GM12891 (cell line): ENCODE results near the gene PXDC1.

ENCODE experiments used
- PAX5 ChIP-seq: IDR thresholded peaks from 2 replicates; pipeline ENCODE4 v1.6.1; 2011; ENCODE audit warnings: low read length, moderate library complexity, mild to moderate bottlenecking; ENCODE audit not compliant: insufficient read depth, severe bottlenecking
- POLR2A ChIP-seq: IDR thresholded peaks from 2 replicates; pipeline ENCODE4 v1.6.1; 2011; ENCODE audit warnings: low read depth, low read length, control low read depth
- POLR2AphosphoS5 ChIP-seq: IDR thresholded peaks from 2 replicates; pipeline ENCODE4 v1.6.1; 2011; ENCODE audit warnings: low read depth, low read length, control low read depth
- POU2F2 ChIP-seq: IDR thresholded peaks from 2 replicates; pipeline ENCODE4 v1.6.1; 2011; ENCODE audit warnings: low read depth, mild to moderate bottlenecking, control low read depth, low read length, moderate library complexity
- SPI1 ChIP-seq: IDR thresholded peaks from 2 replicates; pipeline ENCODE4 v1.6.1; 2011; ENCODE audit warnings: low read depth, low read length, control low read depth
- TAF1 ChIP-seq: IDR thresholded peaks from 2 replicates; pipeline ENCODE4 v1.6.1; 2011; ENCODE audit warnings: low read depth, low read length, control low read depth

DNA sequence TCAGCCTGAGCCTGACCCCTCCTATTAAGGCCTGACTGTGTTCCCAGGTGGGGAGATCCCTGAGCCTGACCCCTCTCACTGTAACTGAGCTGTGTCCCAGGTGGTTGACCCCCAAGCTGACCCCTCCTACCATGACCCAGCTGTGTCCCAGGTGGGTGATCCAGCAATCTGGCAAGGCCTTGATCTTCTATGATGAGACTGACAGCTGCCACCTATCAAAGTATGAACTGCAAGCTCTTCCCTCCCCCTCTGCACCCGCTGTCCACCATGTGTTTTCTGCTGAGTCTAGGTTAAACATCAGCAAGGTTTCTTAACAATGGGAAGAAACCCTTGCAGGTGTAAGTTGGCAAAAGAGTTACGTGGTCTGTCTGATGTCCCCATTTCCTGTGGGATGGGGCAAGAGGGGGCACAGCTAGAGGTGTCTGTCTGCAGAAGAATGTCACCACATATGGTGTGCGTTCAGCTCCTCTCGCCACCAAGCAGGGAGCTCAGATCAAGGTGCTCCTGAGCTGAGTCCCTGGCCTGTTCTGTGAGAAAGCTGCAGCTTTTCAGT is 5.9 kb downstream of the PXDC1 start:
- TF ChIP-seq POLR2A = no peak
- TF ChIP-seq POLR2AphosphoS5 = no peak
- TF ChIP-seq TAF1 = no peak
- no peak for TF ChIP-seq SPI1
- TF ChIP-seq PAX5 = no peak
- no peak for TF ChIP-seq POU2F2
